Astrocyte of the cerebellum (primary cell): Measurements from ENCODE around the gene CRHR1.
"Not testable (repeated sequence)": the region's sequence is repeated elsewhere in the genome, so short reads cannot be mapped to it uniquely, and the experiment has no call there.

Experiments
- DNase-seq: peaks from one replicate; pipeline ENCODE4 v3.0.0-alpha.2; 2011; ENCODE audit warnings: low read depth
- H3K4me3 ChIP-seq: 2 replicates; pipeline ENCODE4 v1.5.1; 2011; ENCODE audit warnings: mild to moderate bottlenecking, low read depth, low read length, moderate library complexity
- in situ Hi-C: cut with HindIII; loops from 2 replicates; pipeline ENCODE4 v1.10.0; 2017; ENCODE audit warnings: low sequenced_read_pairs
- TF ChIP-seq, protein P1 (sequence below): IDR thresholded peaks from 2 replicates; pipeline ENCODE4 v1.5.1; 2012; ENCODE audit warnings: low read length, low read depth, moderate library complexity, mild to moderate bottlenecking; ENCODE audit errors: missing control alignments

Gene CRHR1

DNA sequence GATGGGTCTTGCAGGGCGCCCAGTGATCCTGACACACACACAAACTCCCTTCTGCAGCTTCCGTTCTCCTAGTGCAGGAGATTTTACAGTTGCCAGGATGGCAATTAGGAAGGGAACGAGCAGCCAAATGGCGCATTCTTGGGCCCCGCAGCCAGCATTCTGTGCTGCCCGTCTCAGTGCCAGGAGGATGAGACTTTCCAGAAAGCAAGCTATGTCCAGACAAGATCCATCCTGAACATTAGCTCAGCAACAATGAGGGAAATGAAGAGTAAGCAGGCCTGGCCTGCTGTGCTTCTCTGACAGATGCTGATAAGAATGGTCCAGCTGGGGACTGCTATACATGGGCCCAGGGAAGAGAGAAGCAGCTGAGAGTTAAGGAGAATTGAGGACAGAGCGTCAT is 77.0 kb downstream of the CRHR1 start:
- H3K4me3 ChIP-seq = no peak overlapping the region
- DNase-seq = no peak
- TF ChIP-seq, protein P1, sequence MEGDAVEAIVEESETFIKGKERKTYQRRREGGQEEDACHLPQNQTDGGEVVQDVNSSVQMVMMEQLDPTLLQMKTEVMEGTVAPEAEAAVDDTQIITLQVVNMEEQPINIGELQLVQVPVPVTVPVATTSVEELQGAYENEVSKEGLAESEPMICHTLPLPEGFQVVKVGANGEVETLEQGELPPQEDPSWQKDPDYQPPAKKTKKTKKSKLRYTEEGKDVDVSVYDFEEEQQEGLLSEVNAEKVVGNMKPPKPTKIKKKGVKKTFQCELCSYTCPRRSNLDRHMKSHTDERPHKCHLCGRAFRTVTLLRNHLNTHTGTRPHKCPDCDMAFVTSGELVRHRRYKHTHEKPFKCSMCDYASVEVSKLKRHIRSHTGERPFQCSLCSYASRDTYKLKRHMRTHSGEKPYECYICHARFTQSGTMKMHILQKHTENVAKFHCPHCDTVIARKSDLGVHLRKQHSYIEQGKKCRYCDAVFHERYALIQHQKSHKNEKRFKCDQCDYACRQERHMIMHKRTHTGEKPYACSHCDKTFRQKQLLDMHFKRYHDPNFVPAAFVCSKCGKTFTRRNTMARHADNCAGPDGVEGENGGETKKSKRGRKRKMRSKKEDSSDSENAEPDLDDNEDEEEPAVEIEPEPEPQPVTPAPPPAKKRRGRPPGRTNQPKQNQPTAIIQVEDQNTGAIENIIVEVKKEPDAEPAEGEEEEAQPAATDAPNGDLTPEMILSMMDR = no peak
- in situ Hi-C loops = loop anchor here (25.0 kb wide), 1 partner anchor 649 kb away; the partner anchor contains the start of gene FMNL1

DNA sequence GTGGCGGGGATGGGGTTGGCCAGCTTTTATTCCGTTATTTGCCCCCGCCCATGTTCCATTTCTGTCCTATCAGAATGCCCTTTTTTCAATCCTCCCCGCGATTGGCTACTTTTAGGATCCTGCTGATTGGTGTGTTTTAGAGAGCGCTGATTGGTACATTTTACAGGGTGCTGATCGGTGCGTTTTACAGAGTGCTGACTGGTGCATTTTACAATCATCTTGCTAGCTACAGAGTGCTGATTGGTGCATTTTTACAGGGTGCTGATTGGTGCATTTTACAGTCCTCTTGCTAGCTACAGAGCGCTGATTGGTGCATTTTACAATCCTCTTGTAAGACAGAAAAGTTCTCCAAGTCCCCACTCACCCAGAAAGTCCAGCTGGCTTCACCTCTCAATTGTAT is 78.0 kb downstream of the CRHR1 start:
- not testable (repeated sequence) for H3K4me3 ChIP-seq, DNase-seq
- in situ Hi-C loops = loop anchor here (25.0 kb wide), 1 partner anchor 650 kb away; the partner anchor contains the start of gene FMNL1

DNA sequence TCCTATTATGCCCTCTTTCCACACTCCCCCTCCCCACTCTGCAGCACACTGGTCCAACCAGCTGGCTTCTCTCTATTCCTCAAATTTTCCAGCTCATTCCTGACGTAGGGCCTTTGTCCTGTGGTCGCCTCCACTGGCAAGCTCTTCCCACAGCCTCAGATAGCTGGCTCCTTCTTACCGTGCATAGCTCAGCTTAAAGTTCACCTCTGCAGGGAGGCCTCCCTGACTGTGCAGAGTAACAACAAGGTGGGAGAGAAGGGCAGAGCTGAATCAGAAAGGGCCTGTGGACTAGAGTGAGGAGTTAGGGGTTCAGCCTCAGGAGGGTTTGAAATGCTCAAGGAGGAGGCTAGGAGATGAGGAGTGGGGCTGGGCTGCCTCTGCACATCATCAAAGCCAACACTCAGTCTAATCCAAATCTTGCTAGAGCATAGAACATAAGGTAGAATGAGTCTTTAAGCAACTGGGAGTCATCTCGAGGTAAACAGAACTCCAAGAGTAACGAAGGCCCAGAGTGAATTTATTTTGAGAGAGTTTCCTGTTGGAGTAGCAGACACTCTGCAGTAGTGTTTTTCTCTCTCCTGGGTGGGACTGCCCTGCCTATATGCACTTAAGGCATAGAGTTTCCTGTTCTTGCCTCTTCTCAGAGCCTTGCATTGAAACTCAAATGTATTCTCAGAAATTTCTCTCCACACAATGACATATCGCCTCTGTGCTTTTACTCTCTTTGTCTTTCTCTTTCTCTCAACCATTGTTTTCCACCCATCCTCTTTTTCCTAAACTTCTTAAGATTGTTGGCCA is 79.9 kb downstream of the CRHR1 start:
- in situ Hi-C loops = loop anchor here (25.0 kb wide), 1 partner anchor 652 kb away; the partner anchor contains the start of gene FMNL1
- TF ChIP-seq, protein P1 = no peak
- no peak for DNase-seq
- H3K4me3 ChIP-seq = no peak overlapping the region

DNA sequence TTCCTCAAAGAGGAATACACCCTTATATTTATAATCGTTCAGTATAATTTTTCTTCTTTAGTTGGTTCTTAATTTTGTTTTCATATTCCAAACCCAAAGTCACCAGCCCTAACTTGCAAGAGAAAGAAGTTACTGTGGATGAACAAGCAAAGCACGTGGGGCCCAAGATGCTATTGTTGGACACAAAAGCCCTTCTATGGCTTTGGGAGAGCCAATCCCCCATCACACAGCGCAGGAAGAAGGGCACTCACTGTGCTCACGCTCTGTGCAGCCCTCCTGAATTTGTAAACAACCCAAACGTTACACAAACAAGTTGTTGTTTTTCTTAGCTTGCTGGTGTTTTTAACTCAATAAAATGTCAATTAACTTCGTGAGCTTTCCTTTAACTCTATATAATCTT is 83.1 kb downstream of the CRHR1 start:
- TF ChIP-seq, protein P1 = no peak
- in situ Hi-C loops = loop anchor here (25.0 kb wide), 1 partner anchor 655 kb away; the partner anchor contains the start of gene FMNL1
- no peak overlapping the region for H3K4me3 ChIP-seq
- DNase-seq = no peak

DNA sequence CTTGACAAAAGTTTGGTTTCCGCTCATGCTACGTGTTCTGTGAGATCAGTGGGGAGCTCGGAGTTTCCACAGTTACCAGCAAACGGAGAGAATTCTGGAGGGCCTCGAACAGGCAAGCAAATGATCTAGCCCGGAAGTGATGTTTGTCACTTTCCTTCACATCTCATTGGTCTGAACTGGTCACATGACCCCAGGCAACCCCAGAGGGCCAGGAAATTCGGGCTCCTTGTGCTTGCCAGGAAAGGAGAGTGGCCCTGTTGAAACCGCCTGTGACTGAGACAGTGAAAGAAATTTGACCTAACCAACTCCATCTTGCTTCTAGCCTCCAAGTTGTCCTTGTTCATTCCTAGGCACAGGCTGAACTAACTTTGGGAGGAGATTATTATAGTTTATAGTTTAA is 83.6 kb downstream of the CRHR1 start:
- H3K4me3 ChIP-seq = no peak overlapping the region
- no peak for DNase-seq
- in situ Hi-C loops = loop anchor here (25.0 kb wide), 1 partner anchor 655 kb away; the partner anchor contains the start of gene FMNL1
- TF ChIP-seq, protein P1 = no peak

DNA sequence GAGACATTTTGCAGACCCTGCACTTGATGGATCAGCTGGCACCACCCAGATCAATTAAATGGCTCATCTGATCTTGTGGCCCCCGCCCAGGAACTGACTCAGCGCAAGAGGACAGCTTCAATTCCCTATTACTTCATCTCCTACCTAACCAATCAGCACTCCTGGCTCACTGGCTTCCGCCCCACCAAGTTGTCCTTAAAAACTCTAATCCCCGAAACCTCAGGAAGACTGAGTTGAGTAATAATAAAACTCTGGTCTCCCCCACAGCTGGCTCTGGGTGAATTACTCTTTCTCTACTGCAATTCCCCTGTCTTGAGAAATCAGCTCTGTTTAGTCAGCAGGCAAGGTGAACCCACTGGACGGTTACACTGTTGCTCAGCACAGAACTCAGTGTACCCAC is 84.2 kb downstream of the CRHR1 start:
- in situ Hi-C loops = loop anchor here (25.0 kb wide), 1 partner anchor 656 kb away; the partner anchor contains the start of gene FMNL1

More for the DNA sequence above, 84.2 kb downstream of the CRHR1 start:
- H3K4me3 ChIP-seq = no peak overlapping the region
- TF ChIP-seq, protein P1 = no peak
- DNase-seq = no peak
